TTC549 (cell line): ENCODE measurements around the gene SRRM1.
"Not testable (repeated sequence)": the region's sequence is repeated elsewhere in the genome, so short reads cannot be mapped to it uniquely, and the experiment has no call there.

ENCODE experiments used
- FAIRE-seq: peaks from 2 replicates; lab custom pipeline; 2012; peaks lifted over from hg19 to GRCh38; lab: Jason Lieb, UNC

SRRM1 gene

DNA sequence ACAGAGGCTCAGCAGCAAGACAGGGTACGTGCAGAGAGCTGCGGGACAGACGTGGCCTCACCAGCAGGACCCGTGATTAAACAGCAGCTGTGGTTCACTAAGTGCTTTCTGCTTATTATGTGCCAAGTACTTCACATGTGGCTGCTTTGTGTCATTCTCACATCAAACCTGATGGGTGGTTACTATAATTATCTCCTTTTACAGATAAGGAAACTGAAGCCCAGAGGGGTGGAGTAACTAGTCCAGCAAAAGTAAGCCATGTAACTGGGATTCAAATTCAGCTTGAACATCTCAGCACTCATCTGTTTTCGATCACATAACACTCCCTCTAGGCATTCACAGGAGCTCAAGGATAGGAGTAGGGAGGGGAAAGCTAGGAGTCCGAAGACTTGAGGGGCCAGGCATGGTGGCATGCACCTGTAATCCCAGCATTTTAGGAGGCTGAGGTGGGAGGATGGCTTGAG is 51.3 kb downstream of the SRRM1 start:
- no peak for FAIRE-seq

DNA sequence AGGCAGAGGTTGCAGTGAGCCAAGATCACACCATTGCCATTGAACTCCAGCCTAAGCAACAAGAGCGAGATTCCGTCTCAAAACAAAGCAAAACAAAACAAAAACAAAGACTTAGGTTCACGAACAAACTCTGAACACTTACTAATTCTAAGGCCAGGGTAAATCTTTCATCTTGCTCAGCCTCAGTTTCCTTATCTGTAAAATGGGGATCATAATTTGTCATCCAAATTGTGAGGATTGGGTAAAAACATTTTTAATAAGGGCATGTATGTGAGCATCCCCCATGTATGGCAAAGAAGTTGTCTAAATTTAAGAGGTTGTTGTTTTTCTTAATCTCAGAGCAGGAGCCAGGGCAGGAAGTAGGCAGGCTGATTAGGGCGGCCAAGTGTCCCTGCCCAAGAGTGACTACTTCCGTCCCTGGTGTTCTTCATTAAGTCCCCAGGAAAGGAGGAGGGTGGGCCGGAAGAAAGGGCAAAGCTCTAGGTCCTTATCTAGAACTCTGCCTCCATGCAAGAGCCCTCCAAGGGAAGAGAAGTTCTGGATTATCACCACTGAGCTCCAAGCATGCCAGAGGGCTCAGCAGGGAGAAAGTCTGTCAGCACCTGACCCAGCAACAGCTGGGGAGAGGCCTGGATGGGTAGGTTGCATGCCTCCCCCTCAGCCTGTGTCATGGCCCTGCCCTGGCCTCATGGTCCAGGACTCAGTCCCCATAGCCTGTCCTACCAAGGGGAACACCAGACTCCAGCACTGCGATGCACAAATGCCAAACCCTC is 52.3 kb downstream of the SRRM1 start:
- no peak for FAIRE-seq

DNA sequence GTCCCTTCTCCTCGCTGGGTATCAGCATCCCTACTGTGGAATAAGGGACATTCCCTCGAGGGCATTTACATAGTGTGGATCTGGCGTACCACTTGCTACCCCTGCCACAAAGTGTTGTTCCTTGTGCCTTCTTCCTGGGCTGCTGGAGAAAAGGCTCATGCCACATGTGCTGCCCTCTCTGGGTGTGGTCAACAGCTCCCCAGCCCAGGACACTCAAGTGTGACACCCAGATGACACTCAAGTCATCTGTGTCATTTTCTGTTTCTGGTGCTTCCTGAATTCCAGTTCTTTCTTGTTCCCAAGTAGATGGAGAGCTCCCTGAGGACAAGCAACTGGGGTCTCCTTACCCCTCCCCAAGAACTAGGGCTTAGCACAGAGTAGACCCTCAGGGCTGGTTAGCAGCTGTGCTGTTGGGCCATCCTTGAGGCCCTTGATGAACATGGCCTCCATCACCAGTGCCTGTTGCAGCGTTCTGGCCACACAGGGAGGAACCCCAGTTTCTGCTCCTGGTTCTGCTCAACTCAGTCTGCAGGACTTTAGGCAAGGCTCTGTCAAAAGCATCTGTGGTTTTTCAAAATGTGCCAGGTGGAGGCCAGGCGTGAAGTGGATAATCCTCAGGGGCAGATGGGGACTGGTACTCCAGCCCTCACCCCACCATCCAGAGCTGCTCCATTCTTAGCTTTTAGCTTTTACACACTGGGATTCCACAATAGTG is 53.1 kb downstream of the SRRM1 start:
- no peak for FAIRE-seq

DNA sequence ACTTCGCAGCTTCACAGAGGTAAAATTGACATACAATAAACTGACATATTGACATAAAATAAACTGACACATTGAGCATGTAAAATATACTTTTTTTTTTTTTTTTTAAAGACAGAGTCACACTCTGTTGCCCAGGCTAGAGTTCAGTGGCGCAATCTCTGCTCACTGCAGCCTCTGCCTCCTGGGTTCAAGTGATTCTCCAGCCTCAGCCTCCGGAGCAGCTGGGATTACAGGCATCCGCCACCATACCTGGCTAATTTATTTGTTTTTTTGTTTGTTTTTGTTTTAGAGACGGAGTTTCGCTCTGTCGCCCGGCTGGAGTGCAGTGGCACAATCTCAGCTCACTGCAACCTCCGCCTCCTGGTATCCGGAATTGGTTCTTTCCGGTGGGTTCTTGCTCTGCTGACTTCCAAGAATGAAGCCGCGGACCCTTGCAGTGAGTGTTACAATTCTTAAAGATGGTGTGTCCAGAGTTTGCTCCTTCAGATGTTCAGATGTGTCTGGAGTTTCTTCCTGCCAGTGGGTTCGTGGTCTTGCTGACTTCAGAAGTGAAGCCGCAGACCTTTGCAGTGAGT is 53.7 kb downstream of the SRRM1 start:
- no peak for FAIRE-seq

DNA sequence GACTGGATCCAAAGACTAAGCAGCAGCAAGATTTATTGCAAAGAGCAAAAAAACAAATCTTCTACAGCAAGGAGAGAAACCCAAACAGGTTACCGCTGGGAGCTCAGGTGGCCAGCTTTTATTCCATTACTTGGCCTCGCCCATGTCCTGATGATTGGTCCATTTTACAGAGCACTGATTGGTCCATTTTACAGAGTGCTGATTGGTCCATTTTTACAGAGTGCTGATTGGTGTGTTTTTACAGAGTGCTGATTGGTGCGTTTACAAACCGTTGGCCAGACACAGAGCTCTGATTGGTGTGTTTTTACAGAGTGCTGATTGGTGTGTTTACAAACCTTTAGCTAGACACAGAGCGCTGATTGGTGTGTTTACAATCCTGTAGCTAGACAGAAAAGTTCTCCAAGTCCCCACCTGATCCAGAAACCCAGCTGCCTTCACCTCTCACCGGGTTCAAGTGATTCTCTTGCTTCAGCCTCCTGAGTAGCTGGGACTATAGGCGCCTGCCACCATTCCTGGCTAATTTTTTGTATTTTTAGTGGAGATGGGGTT is 54.4 kb downstream of the SRRM1 start:
- FAIRE-seq = not testable (repeated sequence)

DNA sequence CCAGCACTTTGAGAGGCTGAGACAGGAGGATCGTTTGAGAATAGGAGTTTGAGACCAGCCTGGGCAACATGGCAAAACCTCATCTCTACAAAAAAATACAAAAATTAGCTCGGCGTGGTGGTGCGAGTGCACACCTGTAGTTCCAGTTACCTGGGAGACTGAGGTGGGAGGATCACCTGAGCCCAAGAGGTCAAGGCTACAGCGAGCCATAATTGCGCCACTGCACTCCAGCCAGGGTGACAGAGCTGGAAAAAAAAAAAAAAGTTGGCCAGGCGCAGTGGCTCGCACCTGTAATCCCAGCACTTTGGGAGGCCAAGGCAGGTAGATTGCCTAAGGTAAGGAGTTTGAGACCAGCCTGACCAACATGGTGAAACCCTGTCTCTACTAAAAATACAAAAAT is 55.2 kb downstream of the SRRM1 start:
- FAIRE-seq = not testable (repeated sequence)

DNA sequence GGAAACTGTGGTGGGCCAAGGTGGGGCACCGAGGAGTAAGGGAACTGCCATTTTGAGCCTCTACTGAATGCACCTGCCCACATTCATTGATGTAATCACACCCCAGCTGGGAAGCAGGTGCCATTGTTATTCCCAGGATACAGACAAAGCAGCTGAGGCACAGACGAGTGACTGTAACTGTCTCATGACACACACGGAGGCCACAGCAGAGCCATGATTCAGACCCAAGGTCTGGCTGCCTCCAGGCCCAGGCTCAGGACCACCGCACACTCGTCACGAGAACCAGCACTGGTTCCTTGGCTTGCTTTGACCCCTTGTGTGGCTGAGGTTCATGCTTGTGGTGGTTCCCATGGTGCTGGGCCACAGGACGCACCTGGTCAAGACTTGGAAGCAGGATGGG is 56.5 kb downstream of the SRRM1 start:
- FAIRE-seq = no peak

DNA sequence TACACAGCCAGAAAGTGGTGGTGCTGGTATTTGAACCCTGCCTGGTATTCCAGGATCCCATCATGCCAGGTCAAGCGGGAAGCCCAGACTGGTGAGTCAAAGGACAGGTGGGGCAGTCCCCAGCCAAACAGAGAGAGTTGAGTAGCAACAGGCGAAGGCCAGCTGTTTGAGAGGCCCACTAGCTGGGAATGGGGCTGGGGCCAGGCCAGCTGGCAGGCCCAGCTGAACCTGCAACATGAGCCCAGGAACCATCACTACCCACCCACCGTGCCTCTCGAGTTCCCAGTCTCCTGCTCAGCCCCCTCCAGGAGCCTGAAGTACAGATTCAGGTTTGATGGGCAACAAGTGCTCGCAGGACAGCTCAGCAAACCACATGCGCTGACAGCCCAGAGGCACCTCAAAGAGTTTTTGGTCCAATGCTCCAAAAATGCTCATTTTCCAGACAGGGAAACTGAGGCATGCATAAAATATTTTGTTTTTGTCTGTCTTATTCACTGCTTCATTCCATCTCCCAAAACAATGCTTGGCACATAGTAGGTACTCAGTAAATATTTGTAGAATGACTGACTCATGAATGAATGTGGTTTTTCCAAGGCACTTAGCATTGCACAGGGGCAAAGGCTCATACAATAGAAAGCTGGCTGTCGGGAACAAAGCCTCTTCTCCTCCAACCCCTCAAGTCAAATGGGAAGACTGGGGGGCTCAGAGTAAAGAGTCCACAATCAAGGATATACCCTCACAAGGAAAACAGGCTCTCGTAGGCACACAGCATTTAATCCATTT is 59.6 kb downstream of the SRRM1 start:
- FAIRE-seq = no peak

DNA sequence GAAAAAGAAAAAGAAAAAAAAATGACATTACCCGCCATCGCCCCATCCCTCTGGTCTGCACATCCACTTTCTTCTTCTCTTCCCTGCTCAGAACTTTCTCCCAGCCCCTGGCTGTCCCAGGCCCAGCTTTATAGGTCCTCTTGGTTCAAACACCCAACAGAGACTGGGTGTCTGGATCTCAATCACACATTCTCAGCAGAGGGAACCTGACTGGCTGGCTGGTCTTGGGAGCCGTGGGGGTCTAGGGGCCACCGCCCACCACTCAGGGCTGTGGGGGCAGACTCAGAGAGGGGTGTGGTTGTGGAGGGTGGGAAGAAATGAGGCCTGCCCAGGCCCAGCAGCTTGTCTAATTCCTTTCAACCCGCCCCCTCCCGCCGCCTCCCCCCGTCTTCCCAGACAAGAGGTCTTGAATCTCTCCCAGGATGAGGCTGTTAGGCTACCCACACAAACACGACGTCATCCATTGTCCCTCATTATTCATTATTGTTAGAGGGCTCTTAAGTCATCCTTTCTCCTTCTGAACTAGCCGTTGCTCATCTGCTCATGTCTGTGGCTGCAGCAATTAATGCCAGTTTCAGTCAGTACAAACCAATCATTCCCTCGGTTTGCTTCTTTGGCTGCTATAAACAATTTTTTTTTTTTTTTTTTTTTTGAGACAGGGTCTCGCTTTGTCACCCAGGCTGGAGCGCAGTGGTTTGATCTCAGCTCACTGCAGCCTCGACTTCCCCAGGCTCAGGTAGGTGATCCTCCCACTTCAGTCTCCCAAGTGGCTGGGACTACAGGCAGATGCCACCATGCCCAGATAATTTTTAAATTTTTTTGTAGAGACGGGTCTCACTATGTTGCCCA is 61.5 kb downstream of the SRRM1 start:
- no peak for FAIRE-seq

DNA sequence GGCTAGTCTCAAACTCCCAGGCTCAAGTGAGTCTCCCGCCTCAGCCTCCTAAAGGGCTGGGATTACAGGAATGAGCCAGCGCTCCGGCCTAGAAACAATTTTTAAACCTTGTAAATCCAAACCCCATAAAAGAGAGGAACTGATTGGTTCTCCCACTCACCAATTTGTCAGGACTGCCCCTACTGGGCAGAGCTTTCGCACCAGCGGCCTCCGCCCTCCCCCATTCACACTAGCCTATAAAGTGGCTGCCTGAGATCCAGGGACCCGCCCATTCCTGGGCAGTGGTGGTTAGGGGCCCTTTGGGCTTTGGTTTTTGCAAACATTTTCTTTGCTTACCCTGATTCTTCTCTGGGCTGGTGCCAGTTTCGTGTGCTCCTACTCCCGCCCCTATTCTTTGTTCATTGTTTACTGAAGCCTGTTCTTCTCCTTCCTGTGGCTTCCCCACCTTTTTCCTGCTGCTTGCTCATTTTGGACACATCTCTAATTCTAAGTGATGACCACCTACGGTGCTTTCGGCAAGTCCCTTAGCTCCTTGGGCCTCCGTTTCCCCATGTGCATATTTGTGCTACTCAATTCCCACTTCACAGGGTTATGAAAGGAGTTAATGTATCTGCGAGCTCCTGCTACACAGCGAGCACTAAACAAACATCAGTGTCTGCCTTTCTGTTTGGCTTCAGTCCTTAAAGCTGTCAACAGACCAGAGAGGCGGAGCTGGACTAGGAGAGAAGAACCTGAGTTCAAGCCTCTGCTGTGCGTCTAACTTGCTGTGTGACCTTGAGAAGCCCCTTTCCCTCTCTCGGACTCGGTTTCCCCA is 62.4 kb downstream of the SRRM1 start:
- peak; percentile 84 for FAIRE-seq

DNA sequence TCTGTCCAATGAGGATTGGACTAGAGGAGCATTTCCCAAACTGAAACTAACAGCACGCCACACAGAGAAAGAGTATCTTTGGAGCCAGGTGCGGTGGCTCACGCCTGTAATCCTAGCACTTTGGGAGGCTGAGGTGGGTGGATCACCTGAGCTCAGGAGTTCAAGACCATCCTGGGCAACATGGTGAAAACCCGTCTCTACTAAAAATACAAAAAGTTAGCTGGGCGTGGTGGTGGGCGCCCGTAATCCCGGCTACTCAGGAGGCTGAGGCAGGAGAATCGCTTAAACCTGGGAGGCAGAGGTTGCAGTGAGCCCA is 62.9 kb downstream of the SRRM1 start:
- FAIRE-seq = not testable (repeated sequence)

DNA sequence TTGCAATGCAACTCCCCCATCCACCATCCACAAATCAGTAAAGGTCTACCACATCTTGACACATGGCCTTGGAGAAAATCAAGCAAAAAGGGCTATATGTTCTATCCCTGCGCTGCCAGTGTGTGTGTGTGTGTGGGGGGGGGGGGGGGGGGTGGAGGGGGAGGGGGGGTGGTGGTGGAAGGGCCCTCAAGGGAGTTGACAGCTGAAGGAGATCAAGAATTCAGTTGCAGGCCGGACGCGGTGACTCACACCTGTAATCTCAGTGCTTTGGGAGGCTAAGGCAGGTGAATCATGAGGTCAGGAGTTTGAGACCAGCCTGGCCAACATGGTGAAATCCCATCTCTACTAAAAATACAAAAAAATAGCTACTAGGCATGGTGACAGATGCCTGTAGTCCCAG is 64.6 kb downstream of the SRRM1 start:
- no peak for FAIRE-seq

DNA sequence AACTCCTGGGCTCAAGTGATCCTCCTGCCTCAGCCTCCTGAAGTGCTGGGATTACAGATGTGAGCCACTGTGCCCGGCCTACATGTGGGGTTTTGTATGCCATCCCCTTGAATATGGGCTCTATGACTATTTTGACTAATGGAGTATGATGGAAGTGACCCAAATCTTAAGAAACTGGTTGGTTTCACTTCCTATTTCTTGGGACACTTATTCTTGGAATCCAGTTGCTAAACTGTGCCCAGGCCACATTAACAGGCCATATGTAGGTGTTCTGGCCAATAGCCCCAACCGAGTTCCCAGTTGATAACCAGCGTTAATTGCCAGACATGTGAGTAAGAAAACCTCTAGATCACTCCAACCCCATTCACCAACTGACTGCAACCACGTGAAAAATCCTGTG is 65.8 kb downstream of the SRRM1 start:
- FAIRE-seq = no peak

DNA sequence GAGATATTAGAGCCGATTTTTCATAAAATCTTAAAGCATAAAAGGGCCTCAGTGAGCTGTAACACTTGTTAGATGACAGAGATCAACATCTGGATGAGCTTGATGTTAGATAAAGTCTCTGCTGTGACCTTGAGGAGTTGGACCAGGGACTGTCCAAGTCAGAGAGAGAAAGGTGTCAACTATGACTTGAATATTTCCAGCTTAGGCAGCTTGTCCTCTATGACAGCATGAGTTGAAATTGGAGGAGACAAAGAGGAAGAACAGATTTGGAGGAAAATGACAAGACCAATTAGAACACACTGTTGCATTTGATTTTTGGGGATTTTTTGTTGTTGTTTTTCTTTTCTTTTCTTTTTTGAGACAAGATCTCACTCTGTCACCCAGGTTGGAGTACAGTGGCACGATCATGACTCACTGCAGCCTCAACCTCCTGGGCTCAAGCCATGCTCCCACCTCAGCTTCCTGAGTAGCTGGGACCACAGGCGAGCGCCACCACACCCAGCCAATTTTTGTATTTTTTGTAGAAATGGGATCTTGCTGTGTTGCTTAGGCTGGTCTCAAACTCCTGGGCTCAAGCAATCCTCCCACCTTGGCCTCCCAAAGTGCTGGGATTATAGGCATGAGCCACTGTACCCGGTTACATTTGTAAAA is 66.8 kb downstream of the SRRM1 start:
- no peak for FAIRE-seq

DNA sequence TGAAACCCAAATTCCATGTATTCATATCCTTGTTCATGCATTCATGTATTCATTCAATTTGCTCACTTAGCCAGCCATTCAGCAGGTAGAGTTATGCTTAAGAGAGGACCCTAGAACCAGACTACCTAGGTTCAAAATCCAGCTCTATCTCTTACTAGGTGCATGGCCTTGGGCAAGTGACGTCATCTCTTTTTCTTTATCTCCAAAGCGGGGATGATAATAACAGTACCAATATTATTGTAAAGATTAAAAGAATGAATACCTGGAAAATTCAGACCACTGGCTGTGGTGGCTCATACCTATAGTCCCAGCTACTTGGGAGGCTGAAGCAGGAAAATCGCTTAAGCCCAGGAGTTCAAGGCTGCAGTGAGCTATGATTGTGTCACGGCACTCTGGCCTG is 68.2 kb downstream of the SRRM1 start:
- no peak for FAIRE-seq

DNA sequence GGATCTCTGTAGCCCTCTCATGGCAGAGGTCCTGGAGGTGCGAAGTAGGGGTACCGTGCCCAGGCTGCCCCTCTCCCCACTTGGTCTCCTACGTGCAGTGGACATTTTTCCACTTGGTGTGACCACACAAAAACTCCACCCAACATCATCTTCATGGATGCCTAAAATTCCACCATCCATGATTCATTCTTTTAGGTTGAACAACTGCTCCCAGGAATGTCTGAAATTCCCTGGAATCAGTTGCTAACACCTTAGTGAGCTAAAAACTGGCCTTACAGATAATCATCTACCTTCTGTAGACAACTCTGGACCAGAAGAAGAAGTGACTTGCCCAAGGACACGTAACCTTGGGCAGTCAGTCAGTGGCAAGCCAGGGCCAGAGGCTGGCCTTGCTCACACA is 70.1 kb downstream of the SRRM1 start:
- FAIRE-seq = no peak

DNA sequence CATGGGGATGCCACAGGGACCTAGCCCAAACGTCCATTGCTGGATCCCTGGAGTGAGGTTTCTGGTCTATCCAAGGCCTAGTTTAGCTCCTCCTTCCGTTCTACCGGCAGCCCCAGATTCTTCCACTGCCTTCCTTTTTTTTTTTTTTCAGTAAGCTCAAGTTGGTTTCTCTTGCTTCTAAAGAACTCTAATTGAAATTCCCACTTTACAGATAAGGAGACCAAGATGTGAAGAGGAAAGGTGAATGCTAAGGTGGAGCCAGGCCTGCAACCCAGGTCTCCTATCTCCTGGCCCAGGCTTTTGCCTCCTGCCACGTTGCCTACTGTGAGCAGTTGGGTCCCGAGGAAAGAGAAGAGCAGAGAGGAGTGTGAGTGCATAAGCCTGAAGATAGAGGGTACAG is 70.6 kb downstream of the SRRM1 start:
- no peak for FAIRE-seq

DNA sequence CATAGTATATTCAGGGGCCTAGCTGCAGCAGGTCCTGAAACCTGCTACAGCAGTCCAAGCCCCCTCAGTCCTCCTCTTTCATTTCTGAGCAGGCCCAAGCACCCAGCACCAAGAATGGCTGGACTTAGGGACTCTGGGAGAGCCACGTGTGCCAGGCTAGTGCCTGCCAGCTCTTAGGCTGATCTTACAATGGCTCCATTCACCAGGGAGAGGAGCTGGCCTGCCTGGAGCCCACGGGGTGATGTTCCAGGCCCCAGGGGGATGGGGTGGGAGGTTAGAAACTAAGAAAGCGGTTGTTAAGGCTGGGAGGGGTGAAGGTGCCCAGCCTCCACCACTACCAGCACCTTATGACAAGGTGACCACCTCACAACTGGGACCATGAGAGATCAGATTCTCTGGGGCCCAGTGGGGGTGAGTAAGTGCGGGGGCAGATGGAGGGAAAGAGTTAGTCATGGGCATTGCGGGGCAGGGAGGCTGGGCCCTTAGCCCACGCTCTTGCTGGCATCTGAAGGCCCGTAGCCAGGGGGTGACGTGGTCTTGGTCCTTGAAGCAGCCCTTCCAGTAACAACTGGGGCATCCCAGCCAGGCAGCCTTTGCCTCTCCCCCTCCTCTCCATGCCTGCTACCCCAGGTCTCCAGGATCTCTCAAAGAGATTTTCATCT is 71.9 kb downstream of the SRRM1 start:
- FAIRE-seq = no peak

DNA sequence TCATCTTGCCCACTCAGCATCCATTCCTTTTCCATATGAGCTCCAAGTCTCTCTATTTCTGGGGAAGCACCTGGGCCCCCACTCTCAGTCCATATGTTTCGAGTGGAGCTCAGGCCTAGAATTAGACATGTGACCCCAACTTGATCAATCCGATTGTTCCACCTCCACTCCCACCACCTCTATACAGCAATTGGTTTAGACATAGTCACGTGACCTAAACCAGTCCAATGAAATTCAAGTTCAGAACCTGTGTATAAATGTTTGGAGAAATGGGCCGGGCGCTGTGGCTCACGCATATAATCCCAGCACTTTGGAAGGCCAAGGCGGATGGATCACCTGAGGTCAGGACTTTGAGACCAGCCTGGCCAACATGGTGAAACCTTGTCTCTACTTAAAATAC is 72.6 kb downstream of the SRRM1 start:
- FAIRE-seq = no peak
